GM12878 (cell line): ENCODE data around the gene PCDHGC5.
A peak's percentile ranks its signal among the peaks of the same experiment; 100 is the strongest.

Source experiments
- CEBPB ChIP-seq, 2 experiments: fragments of 150-350 bp in 1 of 2; IDR thresholded peaks; 2 replicates each; pipeline ENCODE4 v1.6.1; 2012 to 2014; ENCODE audit warnings: low read depth in 2 of 2, low read length in 2 of 2, borderline replicate concordance in 1 of 2, inconsistent platforms in 1 of 2
- CTCF ChIP-seq, 3 experiments: IDR thresholded peaks in 2 of 3; conservative IDR thresholded peaks in 1 of 3; 2 replicates each; pipeline ENCODE4 v1.5.1; 2011; ENCODE audit warnings: low read depth in 3 of 3, low read length in 3 of 3, mild to moderate bottlenecking in 3 of 3, control low read depth in 2 of 3, moderate library complexity in 2 of 3, inconsistent platforms in 1 of 3, mixed read lengths in 1 of 3; ENCODE audit not compliant: control insufficient read depth in 2 of 3, insufficient read depth in 1 of 3; ENCODE audit errors: extremely low read depth in 1 of 3
- GABPA ChIP-seq: IDR thresholded peaks from 2 replicates; pipeline ENCODE4 v1.6.1; 2014; ENCODE audit warnings: antibody characterized with exemption, low read depth, mild to moderate bottlenecking, inconsistent platforms
- MXI1 ChIP-seq: fragments of 150-350 bp; IDR thresholded peaks from 2 replicates; pipeline ENCODE4 v1.6.1; 2011; ENCODE audit warnings: low read depth, mild to moderate bottlenecking, inconsistent platforms, low read length, improper control_type of control experiment
- RAD21 ChIP-seq: IDR thresholded peaks from 2 replicates; pipeline ENCODE4 v1.6.1; 2011; ENCODE audit warnings: mild to moderate bottlenecking, low read depth, low read length, moderate library complexity; ENCODE audit not compliant: insufficient read depth
- RCOR1 ChIP-seq: conservative IDR thresholded peaks from 2 replicates; pipeline ENCODE4 v1.6.1; 2012; ENCODE audit warnings: low read depth, low read length, improper control_type of control experiment
- RELB ChIP-seq: fragments of 450-650 bp; IDR thresholded peaks from 2 replicates; pipeline ENCODE4 v1.6.1; 2017; ENCODE audit warnings: low read depth, mild to moderate bottlenecking, moderate library complexity
- REST ChIP-seq: IDR thresholded peaks from 2 replicates; pipeline ENCODE4 v1.6.1; 2012; ENCODE audit warnings: mild to moderate bottlenecking, low read depth, low read length
- SP1 ChIP-seq: IDR thresholded peaks from one replicate; pipeline ENCODE4 v1.6.1; 2011; ENCODE audit warnings: low read depth, low read length
- SREBF2 ChIP-seq: IDR thresholded peaks from 2 replicates; pipeline ENCODE4 v1.6.1; 2012; ENCODE audit warnings: mild to moderate bottlenecking, low read length
- TCF12 ChIP-seq: IDR thresholded peaks from 2 replicates; pipeline ENCODE4 v1.6.1; 2011; ENCODE audit warnings: low read depth, mild to moderate bottlenecking, low read length

GRCh38 chr5:141478321-141478945, 10.4 kb upstream of the PCDHGC5 start:
- TF ChIP-seq RCOR1 (no peak), SREBF2 (no peak), MXI1 (no peak), CTCF (IDR thresholded peaks at IDR 0.05 in 2 of 3, conservative IDR thresholded peaks at IDR 0.05 in 1 of 3; ENCODE audit: control insufficient read depth in 2 of 3, extremely low read depth in 1 of 3, insufficient read depth in 1 of 3, low read depth in 3 of 3, low read length in 3 of 3) (peak; percentile 7 to 30 (median 28); a peak in 2 of 6 replicates), GABPA (no peak), RELB (no peak), REST (no peak), RAD21 (no peak), TCF12 (no peak), SP1 (no peak), CEBPB (IDR thresholded peaks at IDR 0.05; ENCODE audit: borderline replicate concordance in 1 of 2, low read depth in 2 of 2, low read length in 2 of 2) (no peak)
